BLaER1 (cell line): ENCODE data around the gene TRIM34.

Source experiments
- H3K27ac ChIP-seq: shearing (Covaris generic); formaldehyde crosslinking; 2 replicates; pipeline ENCODE4 v1.8.1; 2022
- H3K27me3 ChIP-seq: shearing (Covaris generic); formaldehyde crosslinking; 2 replicates; pipeline ENCODE4 v1.8.1; 2022
- H3K36me3 ChIP-seq: shearing (Covaris generic); formaldehyde crosslinking; 2 replicates; pipeline ENCODE4 v1.8.1; 2022
- H3K4me1 ChIP-seq: shearing (Covaris generic); formaldehyde crosslinking; 2 replicates; pipeline ENCODE4 v1.8.1; 2022
- H3K4me2 ChIP-seq: shearing (Covaris generic); formaldehyde crosslinking; 2 replicates; pipeline ENCODE4 v1.8.1; 2022
- H3K4me3 ChIP-seq: shearing (Covaris generic); formaldehyde crosslinking; 2 replicates; pipeline ENCODE4 v1.8.1; 2022
- H3K9ac ChIP-seq: shearing (Covaris generic); formaldehyde crosslinking; 2 replicates; pipeline ENCODE4 v1.8.1; 2022
- H3K9me3 ChIP-seq: shearing (Covaris generic); formaldehyde crosslinking; 2 replicates; pipeline ENCODE4 v1.8.1; 2022
- H4K20me1 ChIP-seq: shearing (Covaris generic); formaldehyde crosslinking; 2 replicates; pipeline ENCODE4 v1.8.1; 2022
- Cebpa-rat ChIP-seq: shearing (Covaris generic); IDR thresholded peaks from 2 replicates; pipeline ENCODE4 v1.8.1; 2022

Gene TRIM34

DNA sequence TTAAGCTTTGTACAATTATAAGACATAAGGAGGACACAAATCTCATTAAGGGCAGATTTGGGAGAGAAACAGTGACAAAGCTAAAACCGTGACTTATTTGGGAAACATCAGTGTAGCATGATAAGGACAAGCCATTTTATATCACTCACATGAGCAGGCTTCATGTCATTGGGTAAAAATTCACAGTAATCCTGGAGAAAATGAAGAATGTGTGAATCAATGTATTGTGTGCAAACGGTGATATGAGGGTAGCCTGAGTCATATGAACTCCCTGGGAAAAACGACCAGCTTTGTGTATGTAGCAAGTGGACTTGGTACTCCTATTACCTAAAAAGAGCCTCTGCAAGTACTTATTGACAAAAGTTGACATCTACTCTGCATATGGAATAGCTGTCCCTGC, 6.0 kb upstream of the TRIM34 start:
- Histone ChIP-seq H3K36me3 (no peaks in the 10 kb centered on the region), H3K4me3 (no peak overlapping the region), H4K20me1 (no peaks in the 10 kb centered on the region), H3K4me1 (peaks cover under 1% of the 10 kb centered on the region; the same call in 1 of the 2 replicates), H3K27me3 (no peaks in the 10 kb centered on the region), H3K4me2 (no peak overlapping the region), H3K9ac (no peak overlapping the region), H3K9me3 (no peaks in the 10 kb centered on the region), H3K27ac (no peak overlapping the region)
- no peak for TF ChIP-seq Cebpa-rat

- Histone ChIP-seq H3K9ac (no peak overlapping the region), H3K36me3 (no peaks in the 10 kb centered on the region), H3K4me1 (peaks cover 15% of the 10 kb centered on the region), H4K20me1 (no peaks in the 10 kb centered on the region), H3K4me2 (no peak overlapping the region), H3K4me3 (no peak overlapping the region), H3K9me3 (no peaks in the 10 kb centered on the region), H3K27me3 (no peaks in the 10 kb centered on the region), H3K27ac (no peak overlapping the region)
- TF ChIP-seq Cebpa-rat, result no peak
Observed at GRCh38 chr11:5620651-5621521, 3.9 kb upstream of the TRIM34 start.

GRCh38 chr11:5621580-5621979, 3.2 kb upstream of the TRIM34 start:
- no peak overlapping the region for H3K27ac ChIP-seq
- no peaks in the 10 kb centered on the region for H3K36me3 ChIP-seq
- no peak overlapping the region for H3K4me3 ChIP-seq
- H3K9ac ChIP-seq, result no peak overlapping the region
- no peak overlapping the region for H3K4me2 ChIP-seq
- no peaks in the 10 kb centered on the region for H4K20me1 ChIP-seq
- no peaks in the 10 kb centered on the region for H3K27me3 ChIP-seq
- H3K4me1 ChIP-seq, result peaks cover 17% of the 10 kb centered on the region
- no peak for TF ChIP-seq Cebpa-rat
- no peaks in the 10 kb centered on the region for H3K9me3 ChIP-seq

GRCh38 chr11:5622802-5623201, 2.0 kb upstream of the TRIM34 start:
- H4K20me1 ChIP-seq, result no peaks in the 10 kb centered on the region
- H3K27ac ChIP-seq, result no peak overlapping the region
- no peak overlapping the region for H3K4me2 ChIP-seq
- no peaks in the 10 kb centered on the region for H3K27me3 ChIP-seq
- TF ChIP-seq Cebpa-rat, result no peak
- H3K9ac ChIP-seq, result no peak overlapping the region
- no peaks in the 10 kb centered on the region for H3K36me3 ChIP-seq
- H3K4me1 ChIP-seq, result peaks cover 17% of the 10 kb centered on the region
- H3K9me3 ChIP-seq, result no peaks in the 10 kb centered on the region
- no peak overlapping the region for H3K4me3 ChIP-seq

DNA sequence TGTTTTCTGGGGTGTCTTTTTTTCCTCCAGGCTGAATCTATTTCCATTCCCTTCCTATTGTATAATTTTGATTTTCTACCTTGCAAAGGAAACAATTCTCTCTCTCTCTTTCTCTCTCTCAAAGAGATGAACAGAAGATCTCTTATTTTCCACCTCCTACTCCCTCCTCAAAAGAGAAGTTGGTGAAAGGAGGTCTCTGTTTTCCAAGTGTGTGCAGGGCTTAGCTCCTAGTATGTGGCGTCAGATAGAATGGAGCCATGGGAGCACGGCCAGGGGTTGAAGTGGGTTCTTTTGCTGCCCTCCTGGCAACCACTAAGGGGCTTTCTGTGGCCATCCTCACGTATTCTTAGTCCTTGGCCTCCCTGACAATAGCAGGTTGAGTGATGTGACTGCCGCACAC, 480 bp downstream of the TRIM34 start:
- Histone ChIP-seq H3K9ac (peak overlapping the region; percentile 75), H3K36me3 (no peaks in the 10 kb centered on the region), H3K4me2 (peak overlapping the region; percentile 95), H3K4me3 (peak overlapping the region; percentile 69), H3K9me3 (peaks cover 4% of the 10 kb centered on the region; the same call in 1 of the 2 replicates), H3K4me1 (peaks cover 17% of the 10 kb centered on the region), H3K27ac (peak overlapping the region; percentile 58), H4K20me1 (no peaks in the 10 kb centered on the region), H3K27me3 (no peaks in the 10 kb centered on the region)
- no peak for TF ChIP-seq Cebpa-rat

DNA sequence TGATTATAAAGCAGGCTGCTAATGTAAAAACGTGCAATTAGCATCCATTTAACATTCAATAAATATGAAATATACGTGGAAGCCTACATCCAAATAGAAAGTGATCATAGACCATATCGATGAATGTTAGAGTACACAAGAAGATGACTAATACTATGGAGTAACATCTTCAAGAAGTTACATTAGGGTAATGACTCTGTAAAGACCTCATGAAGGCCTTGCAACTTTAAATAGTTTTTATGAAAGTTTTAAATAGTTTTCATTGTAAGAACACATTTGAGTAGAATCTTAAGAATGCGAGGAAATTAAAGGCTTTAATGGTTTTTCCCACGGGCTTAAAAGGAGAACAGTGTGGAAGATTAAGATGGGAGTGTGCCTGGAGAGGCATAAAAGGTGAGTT, 1.4 kb downstream of the TRIM34 start:
- H3K9me3 ChIP-seq, result peaks cover 4% of the 10 kb centered on the region; the same call in 1 of the 2 replicates
- peaks cover 17% of the 10 kb centered on the region for H3K4me1 ChIP-seq
- H3K4me3 ChIP-seq, result no peak overlapping the region
- H3K27ac ChIP-seq, result no peak overlapping the region
- H3K9ac ChIP-seq, result no peak overlapping the region
- H3K4me2 ChIP-seq, result peak overlapping the region; percentile 95
- no peaks in the 10 kb centered on the region for H3K36me3 ChIP-seq
- no peaks in the 10 kb centered on the region for H3K27me3 ChIP-seq
- no peaks in the 10 kb centered on the region for H4K20me1 ChIP-seq
- no peak for TF ChIP-seq Cebpa-rat

- Histone ChIP-seq H3K4me2 (no peak overlapping the region), H3K4me1 (no peaks in the 10 kb centered on the region), H3K9me3 (peaks cover 4% of the 10 kb centered on the region; the same call in 1 of the 2 replicates), H3K4me3 (no peak overlapping the region), H3K27me3 (no peaks in the 10 kb centered on the region), H3K36me3 (peaks cover 39% of the 10 kb centered on the region), H4K20me1 (no peaks in the 10 kb centered on the region), H3K27ac (no peak overlapping the region), H3K9ac (no peak overlapping the region)
- no peak for TF ChIP-seq Cebpa-rat
Observed at GRCh38 chr11:5631417-5631816, 6.6 kb downstream of the TRIM34 start.

DNA sequence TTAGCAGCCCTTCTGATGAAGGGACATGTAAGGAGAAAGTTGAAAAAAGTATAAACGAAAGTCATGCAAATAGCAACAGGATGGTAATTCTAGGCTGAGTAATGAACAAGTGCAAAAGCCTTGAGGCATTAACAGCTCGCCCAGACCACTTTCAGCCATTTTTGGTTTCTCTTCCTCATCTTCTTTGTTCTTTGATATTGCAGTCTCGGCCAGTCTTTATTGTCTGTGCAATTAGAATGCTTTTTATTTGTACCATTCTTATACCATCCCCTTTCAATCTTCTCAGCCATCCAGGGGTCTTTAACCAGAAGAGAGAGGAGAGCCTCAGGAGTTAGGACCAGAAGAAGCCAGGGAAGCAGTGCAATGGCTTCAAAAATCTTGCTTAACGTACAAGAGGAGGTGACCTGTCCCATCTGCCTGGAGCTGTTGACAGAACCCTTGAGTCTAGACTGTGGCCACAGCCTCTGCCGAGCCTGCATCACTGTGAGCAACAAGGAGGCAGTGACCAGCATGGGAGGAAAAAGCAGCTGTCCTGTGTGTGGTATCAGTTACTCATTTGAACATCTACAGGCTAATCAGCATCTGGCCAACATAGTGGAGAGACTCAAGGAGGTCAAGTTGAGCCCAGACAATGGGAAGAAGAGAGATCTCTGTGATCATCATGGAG, 7.3 kb downstream of the TRIM34 start:
- H3K4me1 ChIP-seq, result no peaks in the 10 kb centered on the region
- H3K4me3 ChIP-seq, result no peak overlapping the region
- peaks cover 4% of the 10 kb centered on the region; the same call in 1 of the 2 replicates for H3K9me3 ChIP-seq
- no peaks in the 10 kb centered on the region for H3K27me3 ChIP-seq
- TF ChIP-seq Cebpa-rat, result no peak
- H4K20me1 ChIP-seq, result no peaks in the 10 kb centered on the region
- no peak overlapping the region for H3K4me2 ChIP-seq
- no peak overlapping the region for H3K27ac ChIP-seq
- peaks cover 46% of the 10 kb centered on the region for H3K36me3 ChIP-seq
- no peak overlapping the region for H3K9ac ChIP-seq

- no peak overlapping the region for H3K4me2 ChIP-seq
- H3K4me3 ChIP-seq, result no peak overlapping the region
- no peaks in the 10 kb centered on the region for H4K20me1 ChIP-seq
- H3K4me1 ChIP-seq, result no peaks in the 10 kb centered on the region
- no peak for TF ChIP-seq Cebpa-rat
- no peak overlapping the region for H3K27ac ChIP-seq
- no peak overlapping the region for H3K9ac ChIP-seq
- no peaks in the 10 kb centered on the region for H3K9me3 ChIP-seq
- H3K27me3 ChIP-seq, result no peaks in the 10 kb centered on the region
- H3K36me3 ChIP-seq, result peaks cover 72% of the 10 kb centered on the region
Observed at GRCh38 chr11:5639953-5640352, 15.2 kb downstream of the TRIM34 start.

GRCh38 chr11:5643585-5643984, 18.8 kb downstream of the TRIM34 start:
- no peaks in the 10 kb centered on the region for H3K4me1 ChIP-seq
- no peak overlapping the region for H3K4me2 ChIP-seq
- H3K4me3 ChIP-seq, result no peak overlapping the region
- H4K20me1 ChIP-seq, result no peaks in the 10 kb centered on the region
- H3K9ac ChIP-seq, result no peak overlapping the region
- H3K27ac ChIP-seq, result no peak overlapping the region
- H3K36me3 ChIP-seq, result peaks cover 45% of the 10 kb centered on the region
- no peaks in the 10 kb centered on the region for H3K9me3 ChIP-seq
- no peak for TF ChIP-seq Cebpa-rat
- H3K27me3 ChIP-seq, result no peaks in the 10 kb centered on the region
